ENCODE data around the gene GP1BB.

GRCh38 chr22:19720150-19720827 lies 3.0 kb upstream of the GP1BB start:
- TF ChIP-seq RAD21 (IDR thresholded peaks at IDR 0.05; ENCODE audit: low read depth) (no peak), CREB1 (IDR thresholded peaks at IDR 0.05; ENCODE audit: low read depth) (no peak), EGR1 (IDR thresholded peaks at IDR 0.05) (no peak), EP300 (IDR thresholded peaks at IDR 0.05; ENCODE audit: borderline replicate concordance) (no peak), FOXM1 (IDR thresholded peaks at IDR 0.05; ENCODE audit: borderline replicate concordance, low read depth) (no peak), YY1 (IDR thresholded peaks at IDR 0.05; ENCODE audit: low read depth) (no peak), NFIC (IDR thresholded peaks at IDR 0.05) (no peak), TAF1 (IDR thresholded peaks at IDR 0.05; ENCODE audit: low read depth) (no peak), TCF12 (IDR thresholded peaks at IDR 0.05; ENCODE audit: low read depth) (no peak), ZBTB7A (IDR thresholded peaks at IDR 0.05; ENCODE audit: low read depth) (no peak), MAX (IDR thresholded peaks at IDR 0.05) (no peak), REST (IDR thresholded peaks at IDR 0.05; ENCODE audit: low read depth) (no peak), CEBPB (IDR thresholded peaks at IDR 0.05) (no peak)
